Inflammatory macrophage treated with lipopolysaccharide for 4 hours (primary cell): Measurements from ENCODE around the gene ZFP3.
"Not testable (repeated sequence)": the region's sequence is repeated elsewhere in the genome, so short reads cannot be mapped to it uniquely, and the experiment has no call there.

Experiments
- DNase-seq: peaks from one replicate; pipeline ENCODE4 v3.0.0-alpha.2; 2020

Gene ZFP3

GRCh38 chr17:5080591-5080990, 2.3 kb downstream of the ZFP3 start:
- no peak for DNase-seq

- no peak for DNase-seq
Measured at GRCh38 chr17:5092218-5093010, 14.1 kb downstream of the ZFP3 start.

- no peak for DNase-seq
Measured at GRCh38 chr17:5096731-5097100, 18.4 kb downstream of the ZFP3 start.

- no peak for DNase-seq
Measured at GRCh38 chr17:5097101-5097834, 19.0 kb downstream of the ZFP3 start.

GRCh38 chr17:5099271-5099670, 21.0 kb downstream of the ZFP3 start:
- DNase-seq, result no peak

- no peak for DNase-seq
Measured at GRCh38 chr17:5100832-5101231, 22.6 kb downstream of the ZFP3 start.

GRCh38 chr17:5110816-5111215, 32.5 kb downstream of the ZFP3 start:
- DNase-seq, result peak; percentile 36

GRCh38 chr17:5111402-5112204, 33.3 kb downstream of the ZFP3 start, which contains the start of gene ZNF232:
Gene ZNF232, minus strand, starts transcription at chr17:5111878. Its CDS starts 56 bp downstream, at chr17:5111822.
- peak; percentile 96 for DNase-seq

GRCh38 chr17:5115673-5116651, 37.7 kb downstream of the ZFP3 start, which contains the start of gene USP6:
Gene USP6, plus strand, starts transcription at chr17:5116032. Its CDS starts 14,336 bp downstream, at chr17:5130368.
- DNase-seq, result no peak

- DNase-seq, result no peak
Measured at GRCh38 chr17:5118219-5118618, 40.0 kb downstream of the ZFP3 start.

- DNase-seq, result no peak
Measured at GRCh38 chr17:5120036-5120435, 41.8 kb downstream of the ZFP3 start.

- DNase-seq, result not testable (repeated sequence)
Measured at GRCh38 chr17:5120436-5121185, 42.3 kb downstream of the ZFP3 start.

GRCh38 chr17:5121186-5121841, 43.0 kb downstream of the ZFP3 start:
- DNase-seq, result no peak

GRCh38 chr17:5122056-5122455, 43.8 kb downstream of the ZFP3 start:
- DNase-seq, result not testable (repeated sequence)

- DNase-seq, result no peak
Measured at GRCh38 chr17:5122586-5123342, 44.5 kb downstream of the ZFP3 start.

- DNase-seq, result no peak
Measured at GRCh38 chr17:5123343-5124124, 45.3 kb downstream of the ZFP3 start.

- DNase-seq, result not testable (repeated sequence)
Measured at GRCh38 chr17:5124125-5124760, 46.0 kb downstream of the ZFP3 start.

GRCh38 chr17:5124896-5125295, 46.6 kb downstream of the ZFP3 start:
- DNase-seq, result not testable (repeated sequence)
